Type B pancreatic cell (in vitro differentiated cells): ENCODE results near the gene SPTY2D1. TPM values are rescaled to one million over a fixed set of nuclear protein-coding genes. Genes with fewer than 3 reads are reported as not detected.

Source experiments
- DNase-seq: peaks from one replicate; pipeline ENCODE4 v3.0.0; 2021; ENCODE audit warnings: mixed read lengths; ENCODE audit not compliant: unreplicated experiment; ENCODE audit errors: extremely low spot score
- H3K27ac Mint-ChIP-seq: 2 replicates; pipeline ENCODE4 v1.8.0; 2021; ENCODE audit warnings: mild to moderate bottlenecking, mixed read lengths
- H3K27me3 Mint-ChIP-seq: 2 replicates; pipeline ENCODE4 v1.8.0; 2021; ENCODE audit warnings: mixed read lengths
- H3K36me3 Mint-ChIP-seq: 2 replicates; pipeline ENCODE4 v1.8.0; 2021; ENCODE audit warnings: mixed read lengths
- H3K4me1 Mint-ChIP-seq: one replicate; pipeline ENCODE4 v1.8.0; 2021; ENCODE audit warnings: mixed read lengths; ENCODE audit not compliant: unreplicated experiment
- H3K4me3 Mint-ChIP-seq: 2 replicates; pipeline ENCODE4 v1.8.0; 2021; ENCODE audit warnings: mild to moderate bottlenecking, mixed read lengths
- H3K9me3 Mint-ChIP-seq: 2 replicates; pipeline ENCODE4 v1.8.0; 2021; ENCODE audit warnings: mixed read lengths
- CTCF ChIP-seq: fragments of 200-600 bp; sonication (generic); conservative IDR thresholded peaks from 2 replicates; pipeline ENCODE4 v1.5.0; 2021; ENCODE audit warnings: antibody characterized with exemption, mild to moderate bottlenecking
- total RNA-seq: library from RNA; stranded (reverse); gene quantifications from 2 replicates; pipeline ENCODE4 v1.2.1, GENCODE V29; 2021; ENCODE audit warnings: low replicate concordance

The SPTY2D1 gene
- total RNA-seq, 1 donor from 2014 or later, result 20.8 TPM

- Mint-ChIP-seq H3K9me3 (no peaks in the 10 kb centered on the region), H3K36me3 (no peaks in the 10 kb centered on the region)
- no peak for TF ChIP-seq CTCF
Measured at GRCh38 chr11:18581825-18582224, 52.3 kb downstream of the SPTY2D1 start.

GRCh38 chr11:18580113-18580766 lies 53.9 kb downstream of the SPTY2D1 start:
- no peak overlapping the region for H3K4me3 Mint-ChIP-seq
- H3K27me3 Mint-ChIP-seq, result no peaks in the 10 kb centered on the region
- no peaks in the 10 kb centered on the region for H3K36me3 Mint-ChIP-seq
- no peak for TF ChIP-seq CTCF
- no peak overlapping the region for H3K27ac Mint-ChIP-seq
- DNase-seq, result no peak
- H3K9me3 Mint-ChIP-seq, result no peaks in the 10 kb centered on the region
- H3K4me1 Mint-ChIP-seq, result no peaks in the 10 kb centered on the region

More at GRCh38 chr11:18581825-18582224, 52.3 kb downstream of the SPTY2D1 start:
- H3K4me1 Mint-ChIP-seq, result no peaks in the 10 kb centered on the region
- no peak overlapping the region for H3K4me3 Mint-ChIP-seq
- no peak overlapping the region for H3K27ac Mint-ChIP-seq
- no peaks in the 10 kb centered on the region for H3K27me3 Mint-ChIP-seq
- no peak for DNase-seq

DNA sequence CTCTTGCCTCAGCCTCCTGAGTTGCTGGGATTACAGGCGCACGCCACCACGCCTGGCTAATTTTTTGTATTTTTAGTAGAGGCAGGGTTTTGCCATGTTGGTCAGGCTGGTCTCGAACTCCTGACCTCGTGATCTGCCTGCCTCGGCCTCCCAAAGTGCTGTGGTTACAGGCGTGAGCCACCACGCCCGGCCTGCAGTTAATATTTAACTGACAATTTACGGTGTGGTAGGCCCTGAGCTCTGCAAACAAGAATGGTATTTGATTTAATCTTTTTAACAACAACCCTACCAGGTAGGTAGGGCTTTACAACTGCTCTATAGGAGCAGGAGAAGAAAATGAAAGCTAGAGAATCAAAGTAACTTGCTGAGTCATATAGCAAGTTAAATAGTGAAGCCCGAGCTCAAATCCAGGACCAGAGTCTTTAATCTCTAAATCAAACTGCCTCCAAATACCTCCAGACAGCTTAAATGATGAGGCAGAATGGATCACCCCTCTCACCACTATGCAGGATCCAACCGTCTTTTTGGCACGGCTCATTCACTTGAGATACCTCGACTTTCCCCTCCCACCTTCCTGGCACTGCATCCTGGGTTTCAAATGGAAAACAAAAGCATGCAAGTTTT lies 55.1 kb downstream of the SPTY2D1 start:
- DNase-seq, result no peak
- Mint-ChIP-seq H3K36me3 (no peaks in the 10 kb centered on the region), H3K9me3 (no peaks in the 10 kb centered on the region), H3K4me3 (peak overlapping the region; percentile 51), H3K27me3 (no peaks in the 10 kb centered on the region), H3K4me1 (no peaks in the 10 kb centered on the region), H3K27ac (peak overlapping the region; percentile 76)
- no peak for TF ChIP-seq CTCF

- no peaks in the 10 kb centered on the region for H3K9me3 Mint-ChIP-seq
- no peak overlapping the region for H3K4me3 Mint-ChIP-seq
Measured at GRCh38 chr11:18575361-18575760, 58.8 kb downstream of the SPTY2D1 start.

DNA sequence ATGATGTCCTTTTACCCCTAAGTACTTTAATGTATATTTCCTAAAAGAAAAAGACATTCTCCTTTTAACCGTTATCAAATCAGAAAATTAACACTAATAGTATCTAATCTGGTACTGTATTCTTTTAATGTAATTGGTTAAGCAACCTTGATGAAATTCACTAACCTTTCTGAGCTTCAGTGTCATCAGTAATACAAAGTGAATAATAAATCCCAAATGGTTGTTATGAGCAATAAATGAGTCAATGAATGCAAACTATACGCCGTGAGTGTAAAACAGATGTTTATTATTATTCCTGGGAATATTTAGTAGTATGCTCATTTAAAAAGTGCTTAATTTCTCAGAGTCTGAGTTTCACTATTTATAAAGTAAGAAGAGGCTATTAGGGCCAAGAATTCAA lies 67.1 kb downstream of the SPTY2D1 start:
- Mint-ChIP-seq H3K27me3 (no peaks in the 10 kb centered on the region), H3K4me1 (no peaks in the 10 kb centered on the region), H3K36me3 (peaks cover 8% of the 10 kb centered on the region), H3K9me3 (no peaks in the 10 kb centered on the region), H3K4me3 (no peak overlapping the region), H3K27ac (no peak overlapping the region)
- no peak for TF ChIP-seq CTCF
- DNase-seq, result no peak

More at GRCh38 chr11:18575361-18575760, 58.8 kb downstream of the SPTY2D1 start:
- DNase-seq, result no peak
- TF ChIP-seq CTCF, result no peak
- Mint-ChIP-seq H3K27ac (no peak overlapping the region), H3K36me3 (peaks cover 12% of the 10 kb centered on the region), H3K4me1 (no peaks in the 10 kb centered on the region), H3K27me3 (no peaks in the 10 kb centered on the region)
